HG03442 (cell line): ENCODE results near the gene C2CD2.

ENCODE experiments used
- ATAC-seq: cut with Tn5 transposase; IDR thresholded peaks from one replicate; pipeline ENCODE4 v1.9.1; 2021; ENCODE audit warnings: mild to moderate bottlenecking, moderate library complexity; ENCODE audit not compliant: unreplicated experiment

C2CD2 gene

DNA sequence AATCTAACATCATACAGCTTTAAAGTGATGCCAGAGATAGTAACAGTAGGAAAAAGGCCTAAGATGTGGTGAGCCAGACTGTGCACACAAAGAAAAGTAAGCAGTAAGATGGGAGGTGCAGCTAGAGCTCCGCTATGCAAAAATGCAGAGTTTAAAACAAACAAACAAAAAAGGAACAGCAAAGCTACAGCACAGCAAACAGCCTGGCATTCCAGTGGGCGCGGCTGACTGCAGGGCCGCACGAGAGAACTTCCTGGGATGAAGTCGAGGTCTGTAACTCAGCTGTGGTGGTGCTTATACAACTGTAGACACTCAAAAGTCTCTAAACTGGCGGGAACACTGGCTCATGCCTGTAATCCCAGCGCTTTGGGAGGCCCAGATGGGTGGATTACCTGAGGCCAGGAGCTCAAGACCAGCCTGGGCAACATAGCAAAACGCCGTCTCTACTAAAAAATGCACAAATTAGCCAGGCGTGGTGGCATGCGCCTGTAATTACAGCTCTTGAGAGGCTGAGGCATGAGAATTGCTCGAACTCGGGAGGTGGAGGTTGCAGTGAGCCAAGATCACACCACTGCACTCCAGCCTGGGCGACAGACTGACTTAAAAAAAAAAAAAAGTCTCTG is 104.7 kb downstream of the C2CD2 start:
- ATAC-seq: no peak

DNA sequence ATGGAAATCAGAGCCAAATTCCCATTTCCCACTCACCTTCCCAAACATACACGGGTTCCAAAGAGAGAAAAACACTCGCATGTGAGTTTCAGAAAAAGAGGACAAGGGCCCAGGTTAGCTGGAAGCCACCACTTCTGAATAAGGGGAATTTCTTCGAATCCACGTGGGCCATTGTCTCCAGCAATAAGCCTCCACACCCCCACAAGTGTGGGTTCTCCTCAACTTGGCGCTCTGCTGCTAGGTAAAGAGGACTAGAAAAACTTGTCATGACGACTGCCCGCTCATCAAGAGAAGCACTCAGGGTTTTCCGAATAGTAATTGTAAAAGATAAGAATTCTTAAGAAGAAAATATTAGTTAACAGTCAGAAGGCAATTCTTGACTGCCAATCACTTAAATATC is 105.3 kb downstream of the C2CD2 start:
- no peak for ATAC-seq

GRCh38 chr21:41847066-41847804 is 106.6 kb downstream of the C2CD2 start:
- ATAC-seq: no peak

GRCh38 chr21:41846536-41846935 is 107.3 kb downstream of the C2CD2 start:
- no peak for ATAC-seq

GRCh38 chr21:41846033-41846317 is 107.8 kb downstream of the C2CD2 start:
- ATAC-seq: no peak

DNA sequence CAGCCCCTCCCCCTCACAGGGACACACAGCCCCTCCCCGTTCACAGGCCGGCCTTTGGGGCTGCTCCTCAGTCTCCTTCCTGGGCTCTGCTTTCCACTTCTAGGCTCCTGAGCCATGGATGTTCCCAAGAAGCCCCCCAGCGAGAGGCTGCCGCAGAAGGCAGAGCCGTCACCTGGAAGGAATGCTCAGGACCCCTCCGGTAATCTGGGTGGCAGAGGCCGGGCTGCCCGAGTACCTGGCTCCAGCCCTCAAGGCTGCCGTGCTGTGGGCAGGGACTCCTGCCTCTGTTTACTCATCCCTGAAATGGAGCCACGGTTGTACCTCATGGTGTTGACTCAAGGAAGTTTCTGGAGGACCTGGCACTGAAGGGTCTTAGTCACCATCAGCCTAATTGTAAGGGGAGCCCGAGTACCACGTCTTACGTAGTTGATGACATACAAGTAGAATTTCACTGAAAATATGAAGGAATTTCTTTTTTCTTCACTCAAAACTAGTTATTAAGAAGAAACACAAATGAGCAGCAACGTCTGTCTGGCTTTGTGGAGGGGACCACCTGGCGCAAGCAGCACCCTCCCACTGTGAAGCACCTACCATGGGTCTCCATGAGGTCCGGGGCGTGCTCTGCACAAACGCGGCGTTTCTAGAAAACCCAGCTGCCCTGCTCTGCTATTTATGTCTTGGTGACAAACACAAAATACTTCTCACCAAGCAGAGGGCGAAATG is 108.3 kb downstream of the C2CD2 start:
- ATAC-seq: no peak

DNA sequence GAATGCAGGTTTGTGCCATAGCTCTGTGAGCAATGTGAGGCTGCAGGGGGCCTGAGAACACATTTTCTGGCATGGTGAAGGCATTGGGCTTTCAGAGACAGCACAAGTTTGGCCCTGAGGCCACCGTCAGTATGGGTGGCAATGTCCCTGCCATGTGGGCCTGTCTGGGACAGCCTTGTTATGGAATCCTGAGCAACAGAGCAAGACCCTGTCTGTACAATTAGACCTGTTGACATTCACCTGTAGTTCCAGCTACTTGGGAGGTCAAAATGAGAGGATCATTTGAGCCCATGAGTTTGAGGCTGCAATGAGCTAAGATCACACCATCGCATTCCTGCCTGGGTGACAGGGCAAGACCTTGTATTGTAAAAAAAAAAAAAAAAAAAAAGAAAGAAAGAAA is 110.2 kb downstream of the C2CD2 start:
- no peak for ATAC-seq

- ATAC-seq: no peak
These were observed 112.9 kb downstream of the C2CD2 start for GRCh38 chr21:41840880-41841279.

GRCh38 chr21:41839387-41840000 is 114.3 kb downstream of the C2CD2 start:
- no peak for ATAC-seq

GRCh38 chr21:41837756-41838297 is 116.0 kb downstream of the C2CD2 start:
- no peak for ATAC-seq

GRCh38 chr21:41836166-41837015 is 117.4 kb downstream of the C2CD2 start:
- no peak for ATAC-seq

DNA sequence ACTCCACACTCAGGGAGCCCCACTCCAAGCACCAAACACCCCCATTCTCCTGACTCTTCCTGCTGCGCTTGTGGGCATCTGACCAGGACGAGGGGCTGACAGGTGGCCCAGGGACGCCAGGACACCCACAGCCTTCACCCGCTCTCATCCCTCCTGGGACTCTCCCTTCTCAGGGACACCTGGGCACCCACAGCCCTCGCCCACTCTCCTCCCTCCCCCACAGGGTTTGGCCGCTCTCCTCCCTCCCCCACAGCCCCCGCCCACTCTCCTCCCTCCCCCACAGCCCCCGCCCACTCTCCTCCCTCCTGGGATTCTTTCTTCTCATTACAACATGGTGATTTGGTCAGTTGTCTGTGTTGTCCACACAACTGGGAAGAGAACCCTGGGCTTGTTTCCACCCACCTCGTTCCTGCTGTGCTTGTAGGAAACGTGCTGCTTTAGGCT is 118.1 kb downstream of the C2CD2 start:
- ATAC-seq: no peak
